CD4-positive, CD25-positive, alpha-beta regulatory T cell (primary cell): ENCODE results near the gene HOXA13. TPM values are rescaled to one million over a fixed set of nuclear protein-coding genes. Genes with fewer than 3 reads are reported as not detected.

ENCODE experiments used
- ATAC-seq, 2 donors: fragments of 150-1000 bp; cut with Tn5 transposase; one replicate each; pipeline ENCODE4 v1.10.0; 2021; ENCODE audit warnings: low read depth in 2 of 2, moderate number of reproducible peaks in 2 of 2, moderate library complexity in 1 of 2
- DNase-seq, 3 donors: peaks; one replicate each; pipeline versions ENCODE4 v3.0.0 to v3.0.0-alpha.2; 2012 to 2022; ENCODE audit warnings: mixed read lengths in 1 of 3
- H3K27ac ChIP-seq: one replicate; pipeline ENCODE4 v1.7.0; 2013; ENCODE audit warnings: mild to moderate bottlenecking, low read length; ENCODE audit not compliant: insufficient read depth, poor library complexity, severe bottlenecking
- H3K27me3 ChIP-seq: one replicate; pipeline ENCODE4 v1.7.0; 2013; ENCODE audit warnings: low read length; ENCODE audit not compliant: control insufficient read depth, insufficient read depth
- H3K36me3 ChIP-seq: one replicate; pipeline ENCODE4 v1.7.0; 2013; ENCODE audit warnings: mild to moderate bottlenecking, low read length, moderate library complexity; ENCODE audit not compliant: control insufficient read depth, insufficient read depth
- H3K4me1 ChIP-seq: 2 replicates; pipeline ENCODE4 v1.7.0; 2013; ENCODE audit warnings: mild to moderate bottlenecking, low read length; ENCODE audit not compliant: insufficient read depth, control insufficient read depth, poor library complexity, severe bottlenecking
- H3K4me3 ChIP-seq: one replicate; pipeline ENCODE4 v1.7.0; 2013; ENCODE audit warnings: low read depth, mild to moderate bottlenecking, low read length, moderate library complexity
- H3K9me3 ChIP-seq, 2 experiments: 1 replicate in 1 of 2; 2 replicates in 1 of 2; pipeline ENCODE4 v1.7.0; 2013; ENCODE audit warnings: low read length in 2 of 2, mild to moderate bottlenecking in 1 of 2, moderate library complexity in 1 of 2; ENCODE audit not compliant: control insufficient read depth in 2 of 2
- H3K27ac Mint-ChIP-seq, 3 donors: one replicate each; pipeline ENCODE4 v1.8.0; 2020 to 2022; ENCODE audit warnings: mild to moderate bottlenecking in 3 of 3, mixed read lengths in 3 of 3, moderate library complexity in 2 of 3
- H3K27me3 Mint-ChIP-seq: one replicate; pipeline ENCODE4 v1.8.0; 2022; ENCODE audit warnings: mild to moderate bottlenecking, mixed read lengths
- H3K36me3 Mint-ChIP-seq: one replicate; pipeline ENCODE4 v1.8.0; 2020; ENCODE audit warnings: mixed read lengths
- H3K4me1 Mint-ChIP-seq, 4 donors: one replicate each; pipeline ENCODE4 v1.8.0; 2020 to 2022; ENCODE audit warnings: mixed read lengths in 4 of 4, mild to moderate bottlenecking in 1 of 4
- H3K4me3 Mint-ChIP-seq, 4 donors: one replicate each; pipeline ENCODE4 v1.8.0; 2020 to 2022; ENCODE audit warnings: mild to moderate bottlenecking in 4 of 4, mixed read lengths in 4 of 4, moderate library complexity in 3 of 4
- H3K9me3 Mint-ChIP-seq, 7 donors: one replicate each; pipeline ENCODE4 v1.8.0; 2020 to 2022; ENCODE audit warnings: mixed read lengths in 7 of 7, mild to moderate bottlenecking in 3 of 7, moderate library complexity in 2 of 7
- polyA plus RNA-seq, 4 donors: library from polyadenylated mRNA; unstranded; fragments of 300-500 nt; fragmentation: Illumina TruSeq; gene quantifications; one replicate each; pipeline ENCODE4 v1.2.3, GENCODE V29; 2021
- total RNA-seq: library from RNA; stranded (reverse); gene quantifications from one replicate; pipeline ENCODE4 v1.2.3, GENCODE V29; 2022

HOXA13 gene
- total and polyA plus RNA-seq, 5 donors from 2014 or later, result not detected

- no peak overlapping the region for H3K27ac Mint-ChIP-seq
- Histone ChIP-seq H3K4me1 (peaks cover 46% of the 10 kb centered on the region), H3K27ac (no peak overlapping the region), H3K9me3 (no peaks in the 10 kb centered on the region), H3K36me3 (no peaks in the 10 kb centered on the region), H3K4me3 (no peak overlapping the region), H3K27me3 (peaks cover 50% of the 10 kb centered on the region)
- ATAC-seq (peak in 1 of 2 donors; percentile 13), DNase-seq (peak in 1 of 3 donors; percentile 43)
- H3K27me3 Mint-ChIP-seq, result peaks cover 94% of the 10 kb centered on the region
- H3K4me1 Mint-ChIP-seq, result peaks cover 4 to 49% (median 23%) of the 10 kb centered on the region in 4 donors
- H3K9me3 Mint-ChIP-seq, result peaks cover 0 to 8% (median 0%) of the 10 kb centered on the region in 7 donors
- H3K36me3 Mint-ChIP-seq, result peaks cover 3% of the 10 kb centered on the region
- H3K4me3 Mint-ChIP-seq, result peak overlapping the region; percentile 58 to 91 (median 81)
Observed at GRCh38 chr7:27160145-27160545, 39.7 kb downstream of the HOXA13 start.

GRCh38 chr7:27159266-27160144 lies 40.4 kb downstream of the HOXA13 start:
- no peaks in the 10 kb centered on the region for H3K36me3 ChIP-seq
- H3K36me3 Mint-ChIP-seq, result peaks cover 3% of the 10 kb centered on the region
- H3K4me1 Mint-ChIP-seq, result peaks cover 8 to 51% (median 28%) of the 10 kb centered on the region in 4 donors
- no peaks in the 10 kb centered on the region for H3K9me3 ChIP-seq
- H3K27me3 Mint-ChIP-seq, result peaks cover 95% of the 10 kb centered on the region
- peaks cover 0 to 8% (median 0%) of the 10 kb centered on the region in 7 donors for H3K9me3 Mint-ChIP-seq
- DNase-seq (no peak), ATAC-seq (no peak)
- peaks cover 46% of the 10 kb centered on the region for H3K4me1 ChIP-seq
- H3K4me3 Mint-ChIP-seq, result peak overlapping the region; percentile 58 to 91 (median 81)
- peaks cover 50% of the 10 kb centered on the region for H3K27me3 ChIP-seq
- no peak overlapping the region for H3K4me3 ChIP-seq
- H3K27ac ChIP-seq, result no peak overlapping the region
- H3K27ac Mint-ChIP-seq, result no peak overlapping the region

DNA sequence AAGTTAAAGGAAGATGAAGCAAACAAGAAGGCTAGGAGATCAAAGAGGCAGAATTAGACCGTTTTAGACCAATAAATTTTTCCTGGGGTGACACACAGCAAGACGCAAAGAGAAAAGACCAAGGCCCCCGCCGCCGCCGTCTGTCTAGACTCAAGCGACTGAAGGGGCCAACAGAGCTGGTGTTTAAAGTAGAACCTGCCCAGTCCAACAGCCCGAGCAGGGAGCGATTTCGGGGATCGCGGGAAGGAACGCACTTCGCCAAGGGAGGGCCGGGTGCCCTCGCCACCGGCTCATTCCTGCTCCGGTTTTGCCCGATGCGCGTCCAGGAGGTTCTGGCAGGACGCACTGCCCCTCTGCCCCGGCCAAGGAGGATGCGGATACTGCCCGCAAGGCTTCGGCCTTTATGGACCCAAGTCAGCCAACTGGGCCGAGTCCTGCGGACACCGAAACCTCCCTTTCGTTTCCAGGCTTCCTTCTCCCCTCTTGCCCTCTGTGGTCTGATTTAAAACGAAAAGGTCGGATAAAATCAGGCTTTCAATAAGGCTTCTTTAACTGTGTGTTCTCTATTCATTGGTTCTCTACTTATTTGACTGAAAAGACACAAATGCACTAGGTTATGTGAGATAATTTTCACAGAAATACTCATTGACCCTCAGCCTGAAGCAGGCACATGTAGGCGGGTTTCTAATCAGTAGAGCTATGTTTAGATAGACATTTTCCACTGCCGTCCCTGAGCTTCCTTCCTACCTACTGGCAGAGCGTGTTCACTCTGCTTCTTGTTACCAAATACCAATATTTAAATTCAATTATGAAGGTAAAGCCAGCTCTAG lies 41.2 kb downstream of the HOXA13 start:
- Mint-ChIP-seq H3K4me3 (peak overlapping the region; percentile 3 to 70 (median 40)), H3K9me3 (peaks cover 0 to 8% (median 0%) of the 10 kb centered on the region in 7 donors), H3K27me3 (peaks cover 95% of the 10 kb centered on the region), H3K36me3 (peaks cover 3% of the 10 kb centered on the region), H3K4me1 (peaks cover 13 to 53% (median 30%) of the 10 kb centered on the region in 4 donors), H3K27ac (no peak overlapping the region)
- Histone ChIP-seq H3K9me3 (no peaks in the 10 kb centered on the region), H3K4me1 (peaks cover 45% of the 10 kb centered on the region), H3K4me3 (no peak overlapping the region), H3K27me3 (peaks cover 53% of the 10 kb centered on the region), H3K27ac (no peak overlapping the region), H3K36me3 (no peaks in the 10 kb centered on the region)
- no peak for DNase-seq
- ATAC-seq, result no peak

- peaks cover 45% of the 10 kb centered on the region for H3K4me1 ChIP-seq
- peaks cover 95% of the 10 kb centered on the region for H3K27me3 Mint-ChIP-seq
- ATAC-seq, result no peak
- peaks cover 0 to 8% (median 0%) of the 10 kb centered on the region in 7 donors for H3K9me3 Mint-ChIP-seq
- H3K9me3 ChIP-seq, result no peaks in the 10 kb centered on the region
- H3K36me3 ChIP-seq, result no peaks in the 10 kb centered on the region
- H3K4me3 Mint-ChIP-seq, result peak overlapping the region; percentile 33 to 77 (median 68)
- no peak overlapping the region for H3K27ac ChIP-seq
- no peak for DNase-seq
- peaks cover 14 to 58% (median 30%) of the 10 kb centered on the region in 4 donors for H3K4me1 Mint-ChIP-seq
- H3K36me3 Mint-ChIP-seq, result peaks cover 3% of the 10 kb centered on the region
- H3K27me3 ChIP-seq, result peaks cover 53% of the 10 kb centered on the region
- H3K27ac Mint-ChIP-seq, result peak overlapping the region in 1 of 3 donors; percentile 76
- H3K4me3 ChIP-seq, result no peak overlapping the region
Observed at GRCh38 chr7:27157702-27158431, 42.0 kb downstream of the HOXA13 start.

GRCh38 chr7:27156916-27157701 lies 42.8 kb downstream of the HOXA13 start:
- ATAC-seq (no peak), DNase-seq (no peak)
- H3K27ac ChIP-seq, result no peak overlapping the region
- H3K36me3 ChIP-seq, result no peaks in the 10 kb centered on the region
- H3K4me3 Mint-ChIP-seq, result peak overlapping the region; percentile 33 to 85 (median 70)
- H3K4me1 ChIP-seq, result peaks cover 53% of the 10 kb centered on the region
- H3K4me3 ChIP-seq, result no peak overlapping the region
- peak overlapping the region in 1 of 3 donors; percentile 76 for H3K27ac Mint-ChIP-seq
- peaks cover 3% of the 10 kb centered on the region for H3K36me3 Mint-ChIP-seq
- peaks cover 0 to 7% (median 0%) of the 10 kb centered on the region in 7 donors for H3K9me3 Mint-ChIP-seq
- peaks cover 14 to 62% (median 30%) of the 10 kb centered on the region in 4 donors for H3K4me1 Mint-ChIP-seq
- H3K27me3 Mint-ChIP-seq, result peaks cover 94% of the 10 kb centered on the region
- H3K9me3 ChIP-seq, result no peaks in the 10 kb centered on the region
- H3K27me3 ChIP-seq, result peaks cover 54% of the 10 kb centered on the region

- no peak for DNase-seq
Observed at GRCh38 chr7:27156508-27156898, 43.4 kb downstream of the HOXA13 start, which contains the start of gene HOXA7. TSS of gene HOXA7 (minus strand) at chr7:27156675. CDS start at chr7:27156545, 130 bp downstream.

More at GRCh38 chr7:27156508-27156898, 43.4 kb downstream of the HOXA13 start, which contains the start of gene HOXA7:
- Histone ChIP-seq H3K9me3 (no peaks in the 10 kb centered on the region), H3K4me3 (peak within 1 kb of the TSS; percentile 13), H3K27ac (no peak within 1 kb of the TSS), H3K4me1 (peaks cover 59% of the 10 kb centered on the region), H3K36me3 (no peaks in the 10 kb centered on the region), H3K27me3 (peaks cover 57% of the 10 kb centered on the region)
- ATAC-seq, result no peak
- peaks cover 3% of the 10 kb centered on the region for H3K36me3 Mint-ChIP-seq
- H3K9me3 Mint-ChIP-seq, result peaks cover 0 to 8% (median 0%) of the 10 kb centered on the region in 7 donors
- H3K27me3 Mint-ChIP-seq, result peaks cover 97% of the 10 kb centered on the region
- peak within 1 kb of the TSS; percentile 78 to 85 (median 80) for H3K4me3 Mint-ChIP-seq
- peak within 1 kb of the TSS in 2 of 3 donors; percentile 65 to 76 for H3K27ac Mint-ChIP-seq
- H3K4me1 Mint-ChIP-seq, result peaks cover 14 to 68% (median 35%) of the 10 kb centered on the region in 4 donors
